Astrocyte (in vitro differentiated cells and primary cell): Measurements from ENCODE around the gene GJA9. TPM values are rescaled to one million over a fixed set of nuclear protein-coding genes. Genes with fewer than 3 reads are reported as not detected.
"Not testable (repeated sequence)": the region's sequence is repeated elsewhere in the genome, so short reads cannot be mapped to it uniquely, and the experiment has no call there.

ENCODE experiments used
- DNase-seq: peaks from one replicate; pipeline ENCODE4 v3.0.0-alpha.2; 2010; ENCODE audit warnings: low read depth
- FAIRE-seq: peaks from 2 replicates; lab custom pipeline; 2011; peaks lifted over from hg19 to GRCh38; lab: Jason Lieb, UNC
- H2AFZ ChIP-seq: 2 replicates; pipeline ENCODE4 v1.6.0; 2012; ENCODE audit warnings: low read depth, low read length, inconsistent platforms
- H3K27ac ChIP-seq: 2 replicates; pipeline ENCODE4 v1.5.1; 2011; ENCODE audit warnings: low read depth, low read length, inconsistent platforms
- H3K27me3 ChIP-seq: 2 replicates; pipeline ENCODE4 v1.6.0; 2011; ENCODE audit warnings: low read length, inconsistent platforms; ENCODE audit not compliant: insufficient read depth
- H3K36me3 ChIP-seq: 2 replicates; pipeline ENCODE4 v1.5.1; 2011; ENCODE audit warnings: low read length, inconsistent platforms; ENCODE audit not compliant: insufficient read depth
- H3K4me1 ChIP-seq: 2 replicates; pipeline ENCODE4 v1.5.1; 2011; ENCODE audit warnings: low read length, inconsistent platforms; ENCODE audit not compliant: insufficient read depth
- H3K4me2 ChIP-seq: 2 replicates; pipeline ENCODE4 v1.6.0; 2012; ENCODE audit warnings: low read length, inconsistent platforms
- H3K4me3 ChIP-seq: 2 replicates; pipeline ENCODE4 v1.5.1; 2011; ENCODE audit warnings: low read depth, mild to moderate bottlenecking, low read length, inconsistent platforms; ENCODE audit not compliant: insufficient read depth
- H3K79me2 ChIP-seq: 2 replicates; pipeline ENCODE4 v1.6.0; 2012; ENCODE audit warnings: mild to moderate bottlenecking, low read length, inconsistent platforms; ENCODE audit not compliant: insufficient read depth
- H3K9ac ChIP-seq: 2 replicates; pipeline ENCODE4 v1.6.0; 2012; ENCODE audit warnings: mild to moderate bottlenecking, low read length, inconsistent platforms
- H3K9me3 ChIP-seq: 2 replicates; pipeline ENCODE4 v1.5.1; 2012; ENCODE audit warnings: low read depth, mild to moderate bottlenecking, low read length, inconsistent platforms; ENCODE audit not compliant: insufficient read depth
- H4K20me1 ChIP-seq: 2 replicates; pipeline ENCODE4 v1.6.0; 2012; ENCODE audit warnings: low read length, inconsistent platforms; ENCODE audit not compliant: insufficient read depth
- H3K27ac Mint-ChIP-seq: one replicate; pipeline ENCODE4 v1.8.0; 2021; ENCODE audit warnings: mild to moderate bottlenecking, mixed read lengths; ENCODE audit not compliant: unreplicated experiment
- H3K27me3 Mint-ChIP-seq: one replicate; pipeline ENCODE4 v1.8.0; 2021; ENCODE audit warnings: low read depth, mixed read lengths; ENCODE audit not compliant: unreplicated experiment
- H3K36me3 Mint-ChIP-seq: one replicate; pipeline ENCODE4 v1.8.0; 2021; ENCODE audit warnings: low read depth, mixed read lengths; ENCODE audit not compliant: unreplicated experiment
- H3K4me1 Mint-ChIP-seq: one replicate; pipeline ENCODE4 v1.8.0; 2021; ENCODE audit warnings: low read depth, mixed read lengths; ENCODE audit not compliant: unreplicated experiment
- H3K4me3 Mint-ChIP-seq: one replicate; pipeline ENCODE4 v1.8.0; 2021; ENCODE audit warnings: mild to moderate bottlenecking, moderate library complexity, mixed read lengths; ENCODE audit not compliant: unreplicated experiment
- H3K9me3 Mint-ChIP-seq: one replicate; pipeline ENCODE4 v1.8.0; 2021; ENCODE audit warnings: mild to moderate bottlenecking, mixed read lengths; ENCODE audit not compliant: unreplicated experiment
- CTCF ChIP-seq: IDR thresholded peaks from 2 replicates; pipeline ENCODE4 v1.5.1; 2011; ENCODE audit warnings: low read depth, mild to moderate bottlenecking, inconsistent platforms, low read length, moderate library complexity; ENCODE audit not compliant: insufficient read depth
- EZH2 ChIP-seq: IDR thresholded peaks from 2 replicates; pipeline ENCODE4 v1.6.1; 2012; ENCODE audit warnings: mild to moderate bottlenecking, low read length, inconsistent platforms; ENCODE audit not compliant: insufficient read depth
- total RNA-seq: library from RNA; stranded (reverse); gene quantifications from 2 replicates; pipeline ENCODE4 v1.2.1, GENCODE V29; 2021

GJA9 gene
- total RNA-seq, 1 donor from 2014 or later, result not detected

GRCh38 chr1:38839363-38839762 is 42.0 kb downstream of the GJA9 start:
- H2AFZ ChIP-seq, result no peak overlapping the region
- no peak overlapping the region for H3K4me3 Mint-ChIP-seq
- H3K4me1 Mint-ChIP-seq, result peaks cover 1% of the 10 kb centered on the region
- no peak overlapping the region for H3K4me2 ChIP-seq
- no peak overlapping the region for H3K4me3 ChIP-seq
- H3K27ac ChIP-seq, result no peak overlapping the region
- no peak for DNase-seq
- no peaks in the 10 kb centered on the region for H3K4me1 ChIP-seq
- H3K9ac ChIP-seq, result no peak overlapping the region
- H3K27me3 ChIP-seq, result no peaks in the 10 kb centered on the region
- no peaks in the 10 kb centered on the region for H3K9me3 Mint-ChIP-seq
- no peaks in the 10 kb centered on the region for H3K79me2 ChIP-seq
- no peak for FAIRE-seq
- no peak for TF ChIP-seq EZH2
- TF ChIP-seq CTCF, result no peak
- H3K36me3 ChIP-seq, result peaks cover 18% of the 10 kb centered on the region
- no peaks in the 10 kb centered on the region for H3K27me3 Mint-ChIP-seq
- no peak overlapping the region for H3K27ac Mint-ChIP-seq
- peaks cover 2% of the 10 kb centered on the region for H3K36me3 Mint-ChIP-seq
- no peaks in the 10 kb centered on the region for H3K9me3 ChIP-seq
- peaks cover 17% of the 10 kb centered on the region for H4K20me1 ChIP-seq

- H3K27me3 Mint-ChIP-seq, H3K9ac ChIP-seq, H3K4me3 ChIP-seq, FAIRE-seq, H3K36me3 Mint-ChIP-seq, H3K4me1 Mint-ChIP-seq, H3K27me3 ChIP-seq, H3K27ac ChIP-seq, H3K9me3 ChIP-seq, H3K4me3 Mint-ChIP-seq, H3K4me2 ChIP-seq, H2AFZ ChIP-seq, DNase-seq, H3K9me3 Mint-ChIP-seq, H4K20me1 ChIP-seq, H3K79me2 ChIP-seq, H3K4me1 ChIP-seq, H3K27ac Mint-ChIP-seq: not testable (repeated sequence)
- H3K36me3 ChIP-seq, result peaks cover 14% of the 10 kb centered on the region
Observed at GRCh38 chr1:38836316-38836715, 45.1 kb downstream of the GJA9 start.

GRCh38 chr1:38834937-38835827 is 46.2 kb downstream of the GJA9 start:
- DNase-seq, result peak; percentile 67
- H3K27ac Mint-ChIP-seq, result no peak overlapping the region
- H3K27me3 ChIP-seq, result no peaks in the 10 kb centered on the region
- H3K36me3 ChIP-seq, result peaks cover 11% of the 10 kb centered on the region
- FAIRE-seq, result peak; percentile 93
- H3K36me3 Mint-ChIP-seq, result peaks cover 2% of the 10 kb centered on the region
- H3K27ac ChIP-seq, result no peak overlapping the region
- no peaks in the 10 kb centered on the region for H3K79me2 ChIP-seq
- H3K9me3 ChIP-seq, result no peaks in the 10 kb centered on the region
- no peak overlapping the region for H3K9ac ChIP-seq
- TF ChIP-seq EZH2 (no peak), CTCF (peak; percentile 90)
- H3K4me1 Mint-ChIP-seq, result peaks cover 9% of the 10 kb centered on the region
- H2AFZ ChIP-seq, result no peak overlapping the region
- H3K4me1 ChIP-seq, result no peaks in the 10 kb centered on the region
- no peak overlapping the region for H3K4me3 ChIP-seq
- peaks cover 3% of the 10 kb centered on the region for H3K9me3 Mint-ChIP-seq
- H4K20me1 ChIP-seq, result peaks cover 3% of the 10 kb centered on the region
- H3K4me2 ChIP-seq, result no peak overlapping the region
- H3K27me3 Mint-ChIP-seq, result peaks cover 6% of the 10 kb centered on the region
- no peak overlapping the region for H3K4me3 Mint-ChIP-seq
